HG03196 (cell line): ENCODE results near the gene CLCN7.

ENCODE experiments used
- ATAC-seq: cut with Tn5 transposase; IDR thresholded peaks from one replicate; pipeline ENCODE4 v1.9.1; 2021; ENCODE audit not compliant: unreplicated experiment

Gene CLCN7

GRCh38 chr16:1465567-1465915, 9.3 kb downstream of the CLCN7 start:
- ATAC-seq: no peak

GRCh38 chr16:1464894-1465566, 9.8 kb downstream of the CLCN7 start:
- ATAC-seq: no peak

GRCh38 chr16:1464196-1464893, 10.5 kb downstream of the CLCN7 start:
- no peak for ATAC-seq

- ATAC-seq: no peak
These were observed 13.7 kb downstream of the CLCN7 start for GRCh38 chr16:1461146-1461545.

GRCh38 chr16:1460602-1461138, 14.2 kb downstream of the CLCN7 start:
- no peak for ATAC-seq

- ATAC-seq: no peak
These were observed 14.9 kb downstream of the CLCN7 start for GRCh38 chr16:1459967-1460366.

GRCh38 chr16:1458977-1459341, 15.9 kb downstream of the CLCN7 start:
- ATAC-seq: no peak

- ATAC-seq: no peak
These were observed 16.4 kb downstream of the CLCN7 start for GRCh38 chr16:1458336-1458976.

- no peak for ATAC-seq
These were observed 17.2 kb downstream of the CLCN7 start for GRCh38 chr16:1457489-1458245.

- ATAC-seq: no peak
These were observed 17.9 kb downstream of the CLCN7 start for GRCh38 chr16:1456951-1457350.

- no peak for ATAC-seq
These were observed 19.3 kb downstream of the CLCN7 start for GRCh38 chr16:1455190-1456171.

GRCh38 chr16:1454561-1454960, 20.3 kb downstream of the CLCN7 start:
- no peak for ATAC-seq

GRCh38 chr16:1453316-1453715, 21.5 kb downstream of the CLCN7 start:
- no peak for ATAC-seq

- no peak for ATAC-seq
These were observed 22.3 kb downstream of the CLCN7 start for GRCh38 chr16:1452530-1452929.

GRCh38 chr16:1451702-1452392, 23.0 kb downstream of the CLCN7 start:
- no peak for ATAC-seq

- no peak for ATAC-seq
These were observed 24.0 kb downstream of the CLCN7 start for GRCh38 chr16:1450841-1451240.

- ATAC-seq: no peak
These were observed 24.6 kb downstream of the CLCN7 start for GRCh38 chr16:1450218-1450617.

GRCh38 chr16:1449201-1449788, 25.5 kb downstream of the CLCN7 start:
- no peak for ATAC-seq

- no peak for ATAC-seq
These were observed 26.2 kb downstream of the CLCN7 start for GRCh38 chr16:1448536-1449116.
